Stimulated activated CD8-positive, alpha-beta memory T cell treated with anti-CD3 and anti-CD28 coated beads, Interleukin-4, amount 100 ng/mL, for 1 hour (primary cell): ENCODE data around the gene ASB6.

ENCODE experiments used
- DNase-seq, 2 donors: peaks; one replicate each; pipeline ENCODE4 v3.0.0-alpha.2; 2020; ENCODE audit warnings: low read depth in 2 of 2, low spot score in 1 of 2

ASB6 gene

DNA sequence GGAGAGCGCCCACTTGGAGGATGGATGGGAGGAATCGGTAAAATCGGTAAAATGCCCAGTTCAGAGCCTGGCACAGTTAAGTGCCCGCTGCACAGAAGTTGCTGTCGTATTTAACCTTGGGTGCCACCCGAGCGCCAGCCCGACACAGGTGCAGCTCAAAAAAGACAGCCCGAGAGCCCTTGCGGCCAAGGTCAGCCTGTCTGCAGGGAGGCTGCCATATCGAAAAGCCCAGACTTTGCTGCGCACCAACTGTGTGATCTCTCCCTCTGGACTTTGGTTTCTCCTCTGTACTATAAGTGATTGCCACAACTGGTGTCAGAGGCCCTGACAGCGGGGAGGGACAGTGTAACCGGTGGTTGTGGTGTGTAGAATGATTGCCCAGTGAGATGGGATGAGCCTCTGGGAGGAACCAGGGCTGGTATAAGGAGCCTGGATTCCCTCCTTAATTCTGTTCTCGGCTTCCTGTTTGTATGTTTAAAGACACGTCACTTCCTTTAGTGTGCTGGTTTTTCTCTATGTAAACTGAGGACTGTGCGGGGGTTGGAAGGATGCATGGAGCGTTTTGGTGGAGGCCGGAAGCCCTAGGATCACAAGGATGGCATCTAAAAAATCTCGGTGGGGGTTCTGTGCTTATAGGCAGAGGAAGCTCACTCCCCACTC is 15.2 kb downstream of the ASB6 start:
- no peak for DNase-seq

GRCh38 chr9:129626079-129626624 is 15.8 kb downstream of the ASB6 start, which contains the start of gene NTMT1:
Gene NTMT1 (plus strand): TSS chr9:129626163. CDS start chr9:129632704, 6,541 bp downstream.
- DNase-seq, result peak; percentile 84 to 86

GRCh38 chr9:129624947-129625346 is 17.0 kb downstream of the ASB6 start:
- no peak for DNase-seq

DNA sequence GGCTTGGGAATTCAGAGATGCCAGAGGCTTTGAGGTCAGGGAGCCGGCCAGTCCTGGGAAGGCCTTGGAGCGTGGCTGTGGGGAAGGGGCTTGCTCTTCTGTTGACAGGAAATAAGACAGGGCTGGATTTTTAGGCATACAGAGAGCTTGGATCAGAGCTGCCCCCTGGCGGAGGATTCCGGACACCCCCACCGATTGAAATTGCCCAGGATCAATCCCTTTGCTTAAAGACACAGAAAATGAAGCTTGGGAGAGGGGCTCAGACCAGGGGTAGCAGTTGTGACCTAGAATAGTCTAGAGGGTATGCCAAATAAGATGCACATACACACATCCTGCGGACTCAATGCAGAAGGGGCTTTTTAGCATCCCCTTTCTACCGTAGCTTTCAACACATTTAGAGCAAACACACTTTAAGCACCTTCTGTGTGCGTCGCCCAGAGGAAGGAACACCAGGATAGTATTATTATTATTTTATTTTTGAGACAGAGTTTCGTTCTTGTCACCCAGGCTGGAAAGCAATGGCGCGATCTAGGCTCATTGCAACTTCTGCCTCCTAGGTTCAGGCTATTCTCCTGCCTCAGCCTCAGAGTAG is 17.7 kb downstream of the ASB6 start:
- no peak for DNase-seq

- no peak for DNase-seq
These were observed 18.6 kb downstream of the ASB6 start for GRCh38 chr9:129623331-129623730.

- DNase-seq, result no peak
These were observed 21.2 kb downstream of the ASB6 start, which contains the start of gene C9orf50 for GRCh38 chr9:129620669-129621295. Gene C9orf50 (minus strand): TSS chr9:129621101. CDS start chr9:129620574, 527 bp downstream.

- DNase-seq, result no peak
These were observed 21.9 kb downstream of the ASB6 start for GRCh38 chr9:129619787-129620668.

DNA sequence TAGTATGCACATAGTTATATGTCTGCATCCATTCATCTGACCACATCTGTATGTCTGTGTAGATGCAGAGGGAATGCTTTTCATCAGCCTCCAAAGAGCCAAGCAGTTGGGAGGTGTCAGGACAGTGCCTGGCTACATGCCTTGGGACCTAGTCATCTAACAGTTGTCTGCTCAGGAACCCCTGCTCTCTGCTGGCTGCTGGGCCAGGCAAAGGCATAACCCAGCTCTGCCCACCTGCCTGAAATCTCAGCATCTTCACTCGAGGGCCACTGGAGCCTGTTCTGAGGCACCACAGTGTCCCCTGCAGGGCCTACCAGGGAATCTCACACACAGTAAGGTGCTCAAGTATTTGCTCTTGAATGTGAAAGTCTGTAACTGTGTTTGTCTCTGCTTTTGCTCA is 24.8 kb downstream of the ASB6 start:
- no peak for DNase-seq

GRCh38 chr9:129615407-129616285 is 26.3 kb downstream of the ASB6 start:
- DNase-seq, result no peak

DNA sequence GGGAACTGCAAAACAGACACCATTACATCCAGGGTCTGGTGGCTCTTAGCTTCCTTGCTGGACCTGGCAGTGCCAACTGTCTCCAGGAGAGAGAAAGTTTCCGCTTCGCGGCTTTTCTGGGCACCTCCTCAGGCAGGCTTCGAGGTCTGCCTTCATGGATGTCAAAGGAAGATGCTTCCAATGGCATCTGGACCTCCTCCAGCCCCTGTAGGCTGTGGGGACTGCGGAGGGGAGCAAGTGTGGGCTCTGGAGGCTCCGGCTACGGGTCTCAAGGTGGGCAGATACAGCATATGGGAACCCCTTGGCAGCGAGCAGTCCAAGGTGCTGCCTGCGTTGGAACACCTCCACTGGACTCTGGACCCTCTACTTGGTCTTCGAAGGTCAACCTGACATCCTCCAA is 27.0 kb downstream of the ASB6 start:
- DNase-seq, result no peak

DNA sequence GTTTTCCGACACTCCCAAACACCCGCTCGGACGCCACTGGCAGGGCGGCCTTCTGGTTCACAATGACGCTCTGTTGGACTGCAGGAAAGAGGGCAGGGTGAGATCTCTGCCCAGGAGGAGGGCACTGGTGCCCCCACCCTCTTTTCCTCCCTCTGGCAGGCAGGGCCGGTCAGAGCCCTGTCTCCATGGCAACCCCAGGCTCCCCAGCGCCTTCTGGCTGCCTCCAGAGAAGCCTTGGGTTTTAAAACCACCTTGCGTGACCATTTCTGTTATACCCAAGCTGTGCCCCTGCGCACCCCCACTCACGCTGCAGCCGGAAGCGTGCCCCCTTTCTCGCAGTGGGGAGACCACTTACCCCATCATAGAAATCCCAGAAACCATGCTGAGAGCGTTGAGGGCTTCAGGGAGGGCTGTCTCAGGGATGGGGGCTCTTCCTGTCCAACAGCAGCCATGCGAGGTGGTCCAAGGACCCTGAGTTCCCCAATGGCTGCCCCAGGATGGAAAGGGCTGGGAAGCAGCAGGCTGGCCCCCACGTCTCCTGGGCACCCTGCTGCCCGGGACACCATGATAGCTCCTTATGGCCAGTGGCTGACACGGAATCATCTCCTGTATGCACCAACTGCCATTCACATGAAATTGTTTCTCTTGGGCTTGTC is 28.3 kb downstream of the ASB6 start:
- no peak for DNase-seq

DNA sequence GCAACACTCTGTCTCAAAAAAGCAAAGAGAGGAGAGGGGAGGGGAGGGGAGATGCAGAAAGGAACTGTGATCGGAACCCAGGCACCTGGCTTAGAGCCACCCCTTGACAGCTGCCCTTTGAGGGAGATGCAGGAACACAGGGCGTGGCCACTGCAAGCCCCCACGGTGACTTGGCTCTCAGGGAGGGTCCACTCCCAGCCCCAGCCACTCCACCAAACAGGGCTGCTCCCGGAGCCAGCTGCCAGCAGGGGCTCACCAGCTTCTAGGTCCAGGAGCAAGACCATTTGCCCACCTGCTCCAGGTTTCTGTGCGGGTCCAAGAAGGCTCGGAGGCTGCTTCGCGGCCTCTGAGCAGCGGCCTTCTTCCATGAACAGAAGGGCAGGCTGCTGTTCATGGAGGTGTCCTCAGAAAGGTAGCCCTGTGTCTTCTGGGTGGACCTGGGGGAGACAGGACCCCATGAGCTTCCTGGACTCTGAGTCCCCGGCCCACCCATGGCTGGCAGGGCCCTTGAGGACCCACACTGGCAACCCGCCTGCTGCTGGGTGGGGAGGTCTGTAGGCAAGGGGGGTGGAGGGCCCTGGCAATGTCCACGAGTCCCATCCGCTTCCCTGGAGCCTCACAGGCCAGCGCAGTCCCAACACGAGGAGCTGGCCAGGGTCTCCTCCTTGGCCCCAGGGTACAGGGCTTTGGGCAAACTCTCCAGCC is 29.0 kb downstream of the ASB6 start:
- DNase-seq, result no peak

DNA sequence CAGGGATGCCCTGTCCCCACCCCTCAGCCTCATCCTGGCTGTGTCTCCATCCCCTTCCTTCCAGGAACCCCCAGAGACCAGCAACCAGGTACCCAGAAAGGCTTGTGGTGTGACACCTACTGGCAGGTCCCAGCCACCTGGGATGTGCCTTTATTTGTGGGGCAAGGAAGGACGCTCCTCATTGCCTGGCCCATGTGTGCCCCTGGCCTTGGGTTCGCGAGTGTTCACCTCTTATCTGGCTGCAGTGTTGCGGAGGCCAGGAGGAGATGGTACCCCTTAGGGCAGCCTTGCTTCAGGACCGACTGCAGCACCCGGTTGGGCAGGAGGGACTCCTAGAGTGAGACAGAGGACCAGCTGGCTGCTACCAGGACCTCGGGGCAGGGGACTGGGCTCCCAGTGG is 29.8 kb downstream of the ASB6 start:
- no peak for DNase-seq

DNA sequence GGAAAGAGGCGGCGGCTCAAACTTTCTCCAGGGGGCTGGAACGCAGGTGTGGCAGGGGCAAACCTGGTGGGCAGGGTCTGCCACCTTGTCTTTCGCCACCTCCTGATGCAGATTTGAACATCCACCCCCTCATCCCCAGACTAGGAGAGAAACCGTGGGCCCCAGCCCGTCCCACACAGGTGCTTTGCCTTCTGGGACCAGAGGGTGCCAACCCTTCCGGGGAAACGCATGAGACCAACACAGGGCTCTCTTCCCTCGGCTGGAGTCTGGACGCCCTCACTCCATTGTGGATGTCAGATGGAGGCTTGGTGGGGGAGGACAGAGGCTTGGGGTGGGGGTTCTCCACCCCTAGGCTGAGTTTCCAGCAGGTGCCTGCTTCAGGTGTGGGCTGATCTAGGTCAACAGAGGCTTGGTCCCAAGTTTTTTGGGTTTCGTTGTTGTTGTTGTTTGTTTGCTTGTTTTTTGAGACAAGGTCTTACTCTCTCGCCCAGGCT is 30.6 kb downstream of the ASB6 start:
- DNase-seq, result no peak

- DNase-seq, result peak in 1 of 2 donors; percentile 54
These were observed 31.3 kb downstream of the ASB6 start for GRCh38 chr9:129610473-129611306.

GRCh38 chr9:129610213-129610472 is 31.8 kb downstream of the ASB6 start:
- DNase-seq, result no peak

DNA sequence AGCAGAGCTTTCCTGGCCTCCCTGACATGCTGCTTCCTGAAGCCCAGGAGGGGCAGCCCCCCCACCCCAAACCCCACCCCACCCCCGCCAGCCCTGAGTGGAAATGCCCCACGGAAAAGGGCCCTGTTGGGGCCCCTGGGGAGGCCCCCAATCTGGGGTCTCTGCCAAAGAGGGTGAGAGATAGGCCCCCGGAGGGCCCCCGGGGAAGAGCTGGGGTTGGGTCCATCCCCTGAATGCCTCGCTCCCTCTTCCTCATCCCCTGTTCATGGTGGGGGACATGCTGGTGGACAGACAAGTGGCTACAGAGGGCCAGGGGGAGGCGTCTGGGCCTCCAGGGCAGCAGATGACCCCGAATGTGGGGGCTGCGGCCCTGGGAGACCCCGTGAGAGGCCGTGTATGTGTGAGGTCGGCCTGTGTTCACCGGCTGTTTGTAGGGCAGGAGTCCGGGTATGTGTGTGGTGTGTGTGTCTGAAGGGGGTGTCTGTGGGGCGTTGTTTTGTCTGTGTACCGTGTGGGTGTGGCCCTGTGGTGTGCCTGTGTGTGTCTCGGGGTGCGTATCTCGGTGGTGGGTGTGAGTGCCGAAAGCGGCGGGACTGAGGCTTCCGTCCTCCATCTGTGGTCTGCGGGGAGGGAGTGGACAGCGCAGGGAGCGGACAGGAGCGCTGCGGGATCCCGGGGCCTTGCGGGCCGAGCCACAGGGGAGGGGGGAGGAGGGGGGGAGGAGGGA is 32.3 kb downstream of the ASB6 start:
- peak in 1 of 2 donors; percentile 34 for DNase-seq
